ENCODE measurements around the gene ARFGEF2.

The ARFGEF2 gene

DNA sequence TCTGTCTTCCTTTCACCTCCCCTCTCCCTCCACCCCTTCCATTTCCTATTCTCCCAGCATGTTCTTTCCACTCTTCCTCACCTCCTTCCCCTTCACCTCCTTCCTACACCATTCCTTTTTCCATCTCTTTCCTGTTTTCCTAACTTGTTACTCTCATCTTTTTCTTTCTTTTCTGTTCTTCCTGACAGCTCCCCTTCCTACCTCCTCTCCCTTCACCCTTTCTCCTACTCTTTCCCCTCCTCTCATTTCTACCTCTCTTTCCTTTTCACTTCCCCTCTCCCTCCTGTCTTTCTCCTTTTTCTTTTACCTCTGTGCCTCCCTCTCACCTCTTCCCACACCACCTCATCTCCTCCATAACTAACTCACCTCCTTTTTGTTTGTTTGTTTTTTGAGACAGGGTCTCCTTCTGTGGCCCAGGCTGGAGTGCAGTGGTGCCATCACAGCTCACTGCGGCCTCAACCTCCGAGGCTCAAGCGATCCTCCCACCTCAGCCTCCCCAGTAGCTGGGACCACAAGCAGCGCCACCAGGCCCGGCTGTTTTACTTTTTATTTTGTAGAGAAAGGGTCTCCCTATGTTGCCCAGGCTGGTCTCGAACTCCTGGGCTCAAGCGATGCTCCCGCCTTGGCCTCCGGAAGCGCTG, 864 bp upstream of the ARFGEF2 start:
- Histone ChIP-seq H2BK5ac (ENCODE audit: low read length) (no peak overlapping the region), H3K36me3 (ENCODE audit: control insufficient read depth, insufficient read depth, low read length) (no peaks in the 10 kb centered on the region), H3K79me2 (ENCODE audit: control insufficient read depth, insufficient read depth, low read length) (peaks cover 21% of the 10 kb centered on the region), H3K27me3 (ENCODE audit: insufficient read depth, low read length, poor library complexity) (no peaks in the 10 kb centered on the region), H3K4me2 (ENCODE audit: low read length) (peak overlapping the region; percentile 78), H3K4me3 (ENCODE audit: low read length) (no peak overlapping the region), H2BK120ac (ENCODE audit: low read depth, low read length) (no peak overlapping the region), H4K8ac (ENCODE audit: low read depth, low read length) (no peak overlapping the region), H3K23ac (ENCODE audit: low read length) (no peak overlapping the region), H3K4ac (ENCODE audit: low read depth, low read length) (no peak overlapping the region), H3K56ac (ENCODE audit: low read length) (peak overlapping the region; percentile 91), H2AK5ac (ENCODE audit: low read length) (no peak overlapping the region), H3K9ac (ENCODE audit: low read length) (peak overlapping the region; percentile 37), H2BK15ac (replicated peaks; ENCODE audit: low read depth) (no peak overlapping the region), H3K18ac (ENCODE audit: low read length) (no peak overlapping the region), H3K4me1 (ENCODE audit: control insufficient read depth, low read depth, low read length) (peaks cover 2% of the 10 kb centered on the region), H4K5ac (ENCODE audit: low read length) (no peak overlapping the region), H3K79me1 (ENCODE audit: low read length) (peaks cover 11% of the 10 kb centered on the region), H3K27ac (ENCODE audit: low read depth, low read length) (peak overlapping the region; percentile 4)
- no peak for DNase-seq
- no CpG with 5 or more reads among the region's 10 CpGs for WGBS (ENCODE audit: extremely low coverage, insufficient coverage, low lambda C conversion rate)

DNA sequence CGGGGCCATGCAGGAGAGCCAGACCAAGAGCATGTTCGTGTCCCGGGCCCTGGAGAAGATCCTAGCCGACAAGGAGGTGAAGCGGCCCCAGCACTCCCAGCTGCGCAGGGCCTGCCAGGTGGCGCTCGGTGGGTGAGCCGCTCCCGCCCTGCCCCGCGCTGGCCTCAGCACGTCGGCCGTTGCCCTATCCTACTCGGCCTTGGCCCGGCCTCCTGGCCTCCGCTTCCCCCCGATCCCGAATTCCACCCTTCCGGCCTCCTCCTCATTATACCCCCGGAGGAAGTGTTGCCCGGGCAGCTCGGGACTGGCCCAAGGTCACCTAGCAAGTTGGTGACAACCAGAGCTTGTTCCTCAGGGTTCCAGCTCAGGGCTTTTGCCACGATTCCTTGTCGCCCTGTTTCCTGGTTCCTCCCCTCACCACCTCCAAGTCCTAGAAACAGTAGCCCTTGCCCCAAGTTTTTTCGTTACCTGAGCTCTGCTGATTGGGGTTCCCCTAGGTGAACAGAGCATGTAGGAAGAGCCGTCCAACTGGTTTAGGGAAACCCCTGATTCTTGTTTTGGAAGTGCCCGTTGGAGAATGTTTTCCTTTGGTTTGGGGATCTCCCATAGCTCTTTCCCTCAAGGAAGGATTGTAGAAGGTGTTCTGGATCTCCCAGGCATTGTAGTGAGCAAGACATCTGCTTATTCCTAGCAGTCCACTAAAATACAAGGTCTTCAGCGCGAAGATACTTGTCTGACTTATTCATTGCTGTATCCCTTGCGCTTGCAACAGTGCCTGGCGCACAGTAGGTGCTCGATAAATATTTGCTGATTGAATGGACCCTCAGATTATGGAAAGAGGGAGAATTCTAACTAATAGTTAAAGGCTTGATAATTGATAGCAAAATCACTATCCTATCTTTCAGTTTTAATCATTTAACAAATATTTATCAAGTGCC, 641 bp downstream of the ARFGEF2 start:
- Histone ChIP-seq H3K9ac (ENCODE audit: low read length) (peak overlapping the region; percentile 76), H3K27ac (ENCODE audit: low read depth, low read length) (peak overlapping the region; percentile 72), H3K4me3 (ENCODE audit: low read length) (peak overlapping the region; percentile 58), H3K4me2 (ENCODE audit: low read length) (peak overlapping the region; percentile 91), H3K4ac (ENCODE audit: low read depth, low read length) (peak overlapping the region; percentile 36), H2BK120ac (ENCODE audit: low read depth, low read length) (peak overlapping the region; percentile 10), H3K79me2 (ENCODE audit: control insufficient read depth, insufficient read depth, low read length) (peaks cover 29% of the 10 kb centered on the region), H4K8ac (ENCODE audit: low read depth, low read length) (peak overlapping the region; percentile 60), H3K18ac (ENCODE audit: low read length) (peak overlapping the region; percentile 57), H3K36me3 (ENCODE audit: control insufficient read depth, insufficient read depth, low read length) (no peaks in the 10 kb centered on the region), H3K27me3 (ENCODE audit: insufficient read depth, low read length, poor library complexity) (no peaks in the 10 kb centered on the region), H3K23ac (ENCODE audit: low read length) (no peak overlapping the region), H3K79me1 (ENCODE audit: low read length) (peaks cover 15% of the 10 kb centered on the region), H4K5ac (ENCODE audit: low read length) (no peak overlapping the region), H2BK5ac (ENCODE audit: low read length) (peak overlapping the region; percentile 35), H3K4me1 (ENCODE audit: control insufficient read depth, low read depth, low read length) (peaks cover 2% of the 10 kb centered on the region), H2AK5ac (ENCODE audit: low read length) (no peak overlapping the region), H3K56ac (ENCODE audit: low read length) (peak overlapping the region; percentile 88), H2BK15ac (replicated peaks; ENCODE audit: low read depth) (no peak overlapping the region)
- WGBS (ENCODE audit: extremely low coverage, insufficient coverage, low lambda C conversion rate) = no CpG with 5 or more reads among the region's 34 CpGs
- peak; percentile 77 for DNase-seq

GRCh38 chr20:48923149-48923718, 1.7 kb downstream of the ARFGEF2 start:
- H3K79me2 ChIP-seq (ENCODE audit: control insufficient read depth, insufficient read depth, low read length) = peaks cover 29% of the 10 kb centered on the region
- no peak overlapping the region for H3K4me3 ChIP-seq (ENCODE audit: low read length)
- no peak overlapping the region for H3K27ac ChIP-seq (ENCODE audit: low read depth, low read length)

GRCh38 chr20:48924756-48925109, 3.2 kb downstream of the ARFGEF2 start:
- Histone ChIP-seq H3K27ac (ENCODE audit: low read depth, low read length) (no peak overlapping the region), H3K4me3 (ENCODE audit: low read length) (no peak overlapping the region), H3K18ac (ENCODE audit: low read length) (no peak overlapping the region), H3K4me2 (ENCODE audit: low read length) (no peak overlapping the region), H4K5ac (ENCODE audit: low read length) (no peak overlapping the region), H3K23ac (ENCODE audit: low read length) (no peak overlapping the region), H3K4me1 (ENCODE audit: control insufficient read depth, low read depth, low read length) (peaks cover 2% of the 10 kb centered on the region), H2AK5ac (ENCODE audit: low read length) (no peak overlapping the region), H3K79me1 (ENCODE audit: low read length) (peaks cover 20% of the 10 kb centered on the region), H3K36me3 (ENCODE audit: control insufficient read depth, insufficient read depth, low read length) (no peaks in the 10 kb centered on the region), H3K4ac (ENCODE audit: low read depth, low read length) (no peak overlapping the region), H3K56ac (ENCODE audit: low read length) (no peak overlapping the region), H3K27me3 (ENCODE audit: insufficient read depth, low read length, poor library complexity) (no peaks in the 10 kb centered on the region), H2BK120ac (ENCODE audit: low read depth, low read length) (no peak overlapping the region), H4K8ac (ENCODE audit: low read depth, low read length) (no peak overlapping the region), H2BK5ac (ENCODE audit: low read length) (no peak overlapping the region), H3K9ac (ENCODE audit: low read length) (no peak overlapping the region), H3K79me2 (ENCODE audit: control insufficient read depth, insufficient read depth, low read length) (peaks cover 40% of the 10 kb centered on the region), H2BK15ac (replicated peaks; ENCODE audit: low read depth) (no peak overlapping the region)
- DNase-seq = no peak
- WGBS (ENCODE audit: extremely low coverage, insufficient coverage, low lambda C conversion rate) = no CpG with 5 or more reads among the region's 3 CpGs

More at GRCh38 chr20:48923149-48923718, 1.7 kb downstream of the ARFGEF2 start:
- Histone ChIP-seq H3K23ac (ENCODE audit: low read length) (no peak overlapping the region), H2BK5ac (ENCODE audit: low read length) (no peak overlapping the region), H2BK120ac (ENCODE audit: low read depth, low read length) (no peak overlapping the region), H3K4me2 (ENCODE audit: low read length) (no peak overlapping the region), H3K36me3 (ENCODE audit: control insufficient read depth, insufficient read depth, low read length) (no peaks in the 10 kb centered on the region), H4K8ac (ENCODE audit: low read depth, low read length) (no peak overlapping the region), H3K27me3 (ENCODE audit: insufficient read depth, low read length, poor library complexity) (no peaks in the 10 kb centered on the region), H3K56ac (ENCODE audit: low read length) (no peak overlapping the region), H3K4me1 (ENCODE audit: control insufficient read depth, low read depth, low read length) (peaks cover 2% of the 10 kb centered on the region), H3K18ac (ENCODE audit: low read length) (no peak overlapping the region), H3K9ac (ENCODE audit: low read length) (peak overlapping the region; percentile 10), H3K4ac (ENCODE audit: low read depth, low read length) (no peak overlapping the region), H4K5ac (ENCODE audit: low read length) (peak overlapping the region; percentile 23), H2AK5ac (ENCODE audit: low read length) (no peak overlapping the region), H3K79me1 (ENCODE audit: low read length) (peaks cover 15% of the 10 kb centered on the region), H2BK15ac (replicated peaks; ENCODE audit: low read depth) (no peak overlapping the region)
- WGBS (ENCODE audit: extremely low coverage, insufficient coverage, low lambda C conversion rate) = no CpG with 5 or more reads among the region's 4 CpGs
- DNase-seq = no peak

DNA sequence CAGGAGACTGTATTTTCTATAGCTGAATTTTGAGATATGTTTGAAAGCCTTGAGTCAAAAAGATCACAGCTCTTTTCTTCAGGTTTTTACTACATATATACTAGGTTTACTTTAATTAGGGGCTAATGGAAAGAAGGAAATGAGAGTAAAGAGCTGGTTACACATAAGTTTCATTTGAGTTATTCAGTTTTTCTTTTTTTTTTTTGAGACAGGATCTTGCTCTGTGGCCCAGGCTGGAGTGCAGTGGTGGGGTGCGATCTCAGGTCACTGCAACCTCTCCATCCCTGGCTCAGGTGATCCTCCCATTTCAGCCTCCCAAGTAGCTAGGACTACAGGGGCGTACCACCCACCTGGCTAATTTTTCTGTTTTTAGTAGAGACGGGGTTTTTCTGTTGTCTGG, 4.8 kb downstream of the ARFGEF2 start:
- no CpG with 5 or more reads among the region's 3 CpGs for WGBS (ENCODE audit: extremely low coverage, insufficient coverage, low lambda C conversion rate)
- H3K4me1 ChIP-seq (ENCODE audit: control insufficient read depth, low read depth, low read length) = peaks cover 2% of the 10 kb centered on the region

More for the DNA sequence above, 4.8 kb downstream of the ARFGEF2 start:
- no peak overlapping the region for H2BK120ac ChIP-seq (ENCODE audit: low read depth, low read length)
- no peaks in the 10 kb centered on the region for H3K27me3 ChIP-seq (ENCODE audit: insufficient read depth, low read length, poor library complexity)
- no peak overlapping the region for H4K5ac ChIP-seq (ENCODE audit: low read length)
- H2AK5ac ChIP-seq (ENCODE audit: low read length) = no peak overlapping the region
- H3K4ac ChIP-seq (ENCODE audit: low read depth, low read length) = no peak overlapping the region
- no peak overlapping the region for H2BK5ac ChIP-seq (ENCODE audit: low read length)
- no peak overlapping the region for H2BK15ac ChIP-seq (replicated peaks; ENCODE audit: low read depth)
- H3K79me2 ChIP-seq (ENCODE audit: control insufficient read depth, insufficient read depth, low read length) = peaks cover 52% of the 10 kb centered on the region
- H3K4me3 ChIP-seq (ENCODE audit: low read length) = no peak overlapping the region
- H3K36me3 ChIP-seq (ENCODE audit: control insufficient read depth, insufficient read depth, low read length) = no peaks in the 10 kb centered on the region
- H4K8ac ChIP-seq (ENCODE audit: low read depth, low read length) = no peak overlapping the region
- no peak overlapping the region for H3K18ac ChIP-seq (ENCODE audit: low read length)
- DNase-seq = no peak
- H3K9ac ChIP-seq (ENCODE audit: low read length) = no peak overlapping the region
- H3K4me2 ChIP-seq (ENCODE audit: low read length) = no peak overlapping the region
- no peak overlapping the region for H3K23ac ChIP-seq (ENCODE audit: low read length)
- H3K56ac ChIP-seq (ENCODE audit: low read length) = no peak overlapping the region
- H3K79me1 ChIP-seq (ENCODE audit: low read length) = peaks cover 28% of the 10 kb centered on the region
- no peak overlapping the region for H3K27ac ChIP-seq (ENCODE audit: low read depth, low read length)

Measured in mesendoderm (in vitro differentiated cells).